ENCODE measurements around the gene LAMC1. TPM values are rescaled to one million over a fixed set of nuclear protein-coding genes. Genes with fewer than 3 reads are reported as not detected.
A peak's percentile ranks its signal among the peaks of the same experiment; 100 is the strongest.

The LAMC1 gene
- total and polyA plus RNA-seq, 2 of the 4 experiments (the other 2 are of a cell fraction) = 249 to 394 TPM

DNA sequence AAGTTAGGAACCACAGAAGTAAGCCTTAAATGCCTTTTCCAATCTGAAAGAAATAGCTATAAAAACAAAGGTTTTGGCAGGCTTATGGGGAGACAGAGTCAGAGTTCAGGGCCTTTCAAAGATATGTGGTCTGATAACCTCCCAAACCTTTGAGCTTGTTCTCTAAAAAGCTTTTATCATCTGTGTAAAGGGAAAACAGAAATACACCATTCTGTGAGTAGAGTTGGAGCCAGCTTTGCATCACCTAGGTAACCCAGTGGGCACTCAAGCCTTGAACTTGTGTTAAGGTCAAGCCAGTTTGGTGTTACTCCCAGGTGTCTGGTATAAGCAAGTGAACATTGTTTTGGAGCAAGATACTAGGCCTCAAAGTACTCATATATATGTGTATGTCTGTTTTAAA, 50.1 kb downstream of the LAMC1 start:
- peaks cover 8 to 72% of the 10 kb centered on the region in 2 experiments; a peak in 3 of 4 replicates for H3K79me1 ChIP-seq (ENCODE audit: low read depth in 1 of 2, low read length in 2 of 2)
- no peak overlapping the region for H2AFZ ChIP-seq (replicated peaks; ENCODE audit: low read length, poor library complexity)
- no peak overlapping the region for H4K5ac ChIP-seq (ENCODE audit: low read depth, low read length)
- no peak for TF ChIP-seq CEBPB (IDR thresholded peaks at IDR 0.05; ENCODE audit: low read depth, low read length)
- TF ChIP-seq MAZ (IDR thresholded peaks at IDR 0.05; ENCODE audit: borderline replicate concordance, low read depth, low read length) = no peak
- TF ChIP-seq MXI1 (IDR thresholded peaks at IDR 0.05; ENCODE audit: borderline replicate concordance, low read depth, low read length) = no peak
- TF ChIP-seq RFX5 (IDR thresholded peaks at IDR 0.05; ENCODE audit: low read depth, low read length) = no peak
- H3K56ac ChIP-seq (ENCODE audit: extremely low read depth, insufficient read depth, low read length) = no peak overlapping the region; the same call in 1 of the 2 replicates
- no peak overlapping the region for H4K91ac ChIP-seq (ENCODE audit: insufficient read depth, low read depth, low read length)
- H3K4ac ChIP-seq (ENCODE audit: low read depth, low read length) = no peak overlapping the region
- H3K23ac ChIP-seq (ENCODE audit: low read depth, low read length) = peak overlapping the region; percentile 23; the same call in 1 of the 2 replicates
- H2BK120ac ChIP-seq (ENCODE audit: low read depth, low read length) = no peak overlapping the region
- H2BK20ac ChIP-seq (ENCODE audit: low read depth, low read length) = no peak overlapping the region
- ATAC-seq (ENCODE audit: low read depth) (no peak), DNase-seq (no peak)
- no peak overlapping the region for H3K27ac ChIP-seq (ENCODE audit: insufficient read depth, low read length)
- no peak overlapping the region for H2BK5ac ChIP-seq (ENCODE audit: low read depth, low read length, poor library complexity, severe bottlenecking)
- H4K20me1 ChIP-seq (ENCODE audit: insufficient read depth, low read length) = peaks cover 86% of the 10 kb centered on the region
- H3K4me2 ChIP-seq (ENCODE audit: low read depth, low read length) = no peak overlapping the region
- CTCF ChIA-PET = no interaction called here
- no peak overlapping the region for H3K18ac ChIP-seq (ENCODE audit: low read depth, low read length)
- no peak overlapping the region for H4K8ac ChIP-seq (ENCODE audit: low read depth in 2 of 2, low read length in 2 of 2)
- peaks cover 25% of the 10 kb centered on the region for H3K9me1 ChIP-seq (ENCODE audit: insufficient read depth, low read length)
- POLR2A ChIA-PET (ENCODE audit: unreplicated experiment) = no interaction called here
- intact Hi-C loops (cut with micrococcal nuclease) (no loop called here), in situ Hi-C loops (cut with MboI; ENCODE audit: low sequenced_read_pairs) (no loop called here), dilution Hi-C loops (cut with HindIII; ENCODE audit: low sequenced_read_pairs, unreplicated experiment) (no loop called here)
- H3K36me3 ChIP-seq (ENCODE audit: control insufficient read depth, insufficient read depth, low read length) = no peaks in the 10 kb centered on the region
- no peak overlapping the region; the same call in 1 of the 2 replicates for H2AK5ac ChIP-seq (ENCODE audit: low read depth, low read length)
- H3K9ac ChIP-seq (ENCODE audit: low read depth, low read length) = no peak overlapping the region
- no peak overlapping the region for H3K4me3 ChIP-seq (ENCODE audit: insufficient read depth, low read depth, low read length)
- no peaks in the 10 kb centered on the region for H3K9me3 ChIP-seq (ENCODE audit: control insufficient read depth, insufficient read depth, low read length)
- H2AK9ac ChIP-seq (replicated peaks; ENCODE audit: low read depth, low read length, poor library complexity) = no peak overlapping the region
- H3K14ac ChIP-seq (replicated peaks; ENCODE audit: low read depth, low read length) = no peak overlapping the region
- no peak overlapping the region for H2BK15ac ChIP-seq (ENCODE audit: low read depth, low read length)
- H3K27me3 ChIP-seq (ENCODE audit: control insufficient read depth, insufficient read depth, low read length) = no peaks in the 10 kb centered on the region
- peaks cover 25% of the 10 kb centered on the region for H3K4me1 ChIP-seq (ENCODE audit: control insufficient read depth, insufficient read depth, low read length)
- TSS peak; percentile 3 for BruUV-seq (replicated peaks)

Data from IMR-90 (cell line).